Gastrocnemius medialis (tissue), 4 donors: Measurements from ENCODE around the gene NUP188. TPM values are rescaled to one million over a fixed set of nuclear protein-coding genes. Genes with fewer than 3 reads are reported as not detected.

Source experiments
- ATAC-seq, 2 donors: fragments of 150-250 bp; one replicate each; pipeline ENCODE4 v1.9.1; 2016
- DNase-seq, 2 donors: peaks; one replicate each; pipeline ENCODE4 v3.0.0-alpha.2; 2019
- H3K27ac ChIP-seq, 4 donors: fragments of 200-600 bp; sonication (generic); 1 replicate in 1 of 4; 2 replicates in 3 of 4; pipeline ENCODE4 v1.5.1; 2016 to 2018; ENCODE audit warnings: mild to moderate bottlenecking in 2 of 4, moderate library complexity in 1 of 4
- H3K27me3 ChIP-seq, 3 donors: fragments of 200-600 bp; sonication (generic) in 2 of 3; 1 replicate in 1 of 3; 2 replicates in 2 of 3; pipeline versions ENCODE4 v1.5.1 to v1.6.0; 2016 to 2019; ENCODE audit warnings: mild to moderate bottlenecking in 1 of 3, moderate library complexity in 1 of 3
- H3K36me3 ChIP-seq, 2 donors: fragments of 200-600 bp; sonication (generic) in 1 of 2; one replicate each; pipeline ENCODE4 v1.5.1; 2017 to 2018
- H3K4me1 ChIP-seq, 2 donors: fragments of 200-600 bp; sonication (generic) in 1 of 2; one replicate each; pipeline ENCODE4 v1.5.1; 2016 to 2017; ENCODE audit warnings: mild to moderate bottlenecking in 2 of 2
- H3K4me3 ChIP-seq, 4 donors: fragments of 200-600 bp; sonication (generic) in 3 of 4; 1 replicate in 1 of 4; 2 replicates in 3 of 4; pipeline ENCODE4 v1.5.1; 2016 to 2019; ENCODE audit warnings: mild to moderate bottlenecking in 2 of 4
- H3K9me3 ChIP-seq, 3 donors: fragments of 200-600 bp; sonication (generic) in 2 of 3; 1 replicate in 1 of 3; 2 replicates in 2 of 3; pipeline ENCODE4 v1.5.1; 2016 to 2019
- CTCF ChIP-seq, 5 experiments: fragments of 450-650 bp in 3 of 5; fragments of 200-600 bp in 2 of 5; sonication (generic) in 2 of 5; IDR thresholded peaks in 4 of 5; conservative IDR thresholded peaks in 1 of 5; 1 replicate in 4 of 5; 2 replicates in 1 of 5; pipeline ENCODE4 v1.5.1; 2016 to 2019; ENCODE audit warnings: antibody characterized with exemption in 5 of 5, mild to moderate bottlenecking in 3 of 5, moderate library complexity in 3 of 5
- POLR2A ChIP-seq, 2 donors: fragments of 450-650 bp; IDR thresholded peaks; one replicate each; pipeline ENCODE4 v1.6.1; 2017; ENCODE audit warnings: antibody characterized with exemption in 2 of 2, mild to moderate bottlenecking in 2 of 2, moderate library complexity in 2 of 2
- in situ Hi-C, 4 donors: fragments of 200-750 bp; cut with MboI; loops; one replicate each; pipeline versions ENCODE4 v1.15.0 to v1.8.0; 2017; ENCODE audit warnings: low sequenced_read_pairs in 4 of 4
- intact Hi-C: fragments of 100-400 bp; cut with DNase I; formaldehyde crosslinking; loops from one replicate; pipeline ENCODE4 v1.15.1; 2023; ENCODE audit warnings: low total_unique reads
- total RNA-seq, 4 donors: library from RNA; depleted of rRNA; stranded (reverse); fragments of >200 nt; gene quantifications; one replicate each; pipeline versions ENCODE4 v1.1.0 to v1.2.3, GENCODE V29; 2016

Gene NUP188
- total RNA-seq, 4 donors from 2014 or later = 24.7 to 59.7 (median 30.3) TPM

DNA sequence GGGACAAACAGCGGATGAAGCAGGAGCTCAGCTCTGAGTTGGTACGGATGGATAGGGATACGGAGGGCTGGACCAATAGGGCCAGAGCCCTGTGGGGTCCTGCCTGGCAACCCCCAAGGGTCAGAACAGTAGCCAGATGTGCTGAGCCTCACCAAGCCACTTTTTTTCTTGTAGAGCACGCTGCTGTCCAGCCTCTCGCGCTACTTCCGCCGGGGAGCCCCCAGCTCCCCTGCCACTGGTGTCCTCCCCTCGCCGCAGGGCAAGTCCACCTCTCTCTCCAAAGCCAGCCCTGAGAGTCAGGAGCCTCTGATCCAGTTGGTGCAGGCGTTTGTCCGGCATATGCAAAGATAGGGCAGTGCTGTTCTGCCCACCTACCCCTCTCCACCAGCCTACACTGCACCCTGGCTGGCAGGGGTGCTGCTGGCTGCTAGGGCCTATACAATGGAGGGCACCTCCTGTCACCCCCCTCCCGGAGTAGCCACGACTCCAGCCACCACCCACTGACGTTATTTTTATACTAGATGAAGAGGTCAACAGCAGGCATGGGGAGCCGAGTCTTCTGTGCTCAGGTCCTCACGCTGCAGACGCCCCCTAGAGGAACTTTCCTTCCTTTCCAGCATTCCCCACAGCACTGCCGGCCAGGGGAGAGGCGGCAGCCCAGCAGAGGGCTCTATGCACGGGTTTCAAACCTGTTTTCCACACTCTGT lies 59.0 kb downstream of the NUP188 start:
- peak; percentile 92 to 95 for ATAC-seq
- peaks cover 15 to 28% of the 10 kb centered on the region in 2 donors for H3K4me1 ChIP-seq
- in situ Hi-C loops (no loop called here), intact Hi-C loops (loop anchor here (2.0 kb wide), 1 partner anchor 16 kb away; no protein-coding TSS in a partner anchor)
- DNase-seq = peak; percentile 65 to 77
- H3K27ac ChIP-seq = peak overlapping the region; percentile 61 to 71 (median 66)
- H3K36me3 ChIP-seq = peaks cover 0 to 64% of the 10 kb centered on the region in 2 donors
- no peak for TF ChIP-seq POLR2A (IDR thresholded peaks at IDR 0.05)
- peak; percentile 66 to 92 (median 74) for TF ChIP-seq CTCF (IDR thresholded peaks at IDR 0.05 in 4 of 5, conservative IDR thresholded peaks at IDR 0.05 in 1 of 5)
- no peaks in the 10 kb centered on the region for H3K27me3 ChIP-seq
- no peak overlapping the region for H3K4me3 ChIP-seq
- no peaks in the 10 kb centered on the region for H3K9me3 ChIP-seq

DNA sequence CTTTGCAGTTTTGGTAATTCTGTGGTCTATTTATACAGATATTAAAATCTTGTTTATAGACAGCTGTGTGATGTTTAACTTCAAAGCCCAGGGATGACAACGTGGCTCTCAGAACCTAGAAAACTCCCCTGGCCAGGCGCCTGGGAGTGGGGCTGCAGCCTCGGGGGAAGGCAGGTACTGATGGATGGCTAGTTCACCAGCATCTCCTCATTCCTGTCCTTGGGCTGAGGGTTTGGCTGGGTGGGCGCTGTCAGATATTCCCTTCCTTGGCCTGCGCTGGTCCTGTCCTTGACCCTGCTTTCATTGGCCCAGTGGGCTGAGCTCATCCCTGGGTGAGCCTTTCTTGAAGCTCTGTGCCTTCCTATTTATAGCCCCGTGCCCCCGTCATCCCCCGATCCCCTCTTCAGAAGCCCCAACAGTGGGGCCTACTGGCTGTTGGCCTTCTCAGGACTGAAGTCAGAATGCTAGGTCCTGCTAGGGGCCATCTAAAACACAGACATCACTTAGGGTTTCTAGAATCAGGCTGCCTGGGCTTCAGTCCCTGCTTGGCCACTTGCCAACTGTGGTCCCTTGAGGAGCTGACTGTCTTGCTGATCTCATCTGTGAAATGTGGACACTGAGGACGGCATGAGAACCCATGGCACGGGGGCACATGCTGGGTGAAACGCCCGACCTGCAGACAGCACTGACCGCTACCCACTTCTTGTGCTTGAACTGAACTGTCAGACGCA lies 59.7 kb downstream of the NUP188 start:
- peak overlapping the region; percentile 61 to 71 (median 66) for H3K27ac ChIP-seq
- ATAC-seq (peak in 1 of 2 donors; percentile 12), DNase-seq (peak in 1 of 2 donors; percentile 50)
- in situ Hi-C loops (no loop called here), intact Hi-C loops (loop anchor here (2.0 kb wide), 1 partner anchor 16 kb away; no protein-coding TSS in a partner anchor)
- H3K4me3 ChIP-seq = no peak overlapping the region
- H3K4me1 ChIP-seq = peaks cover 15 to 28% of the 10 kb centered on the region in 2 donors
- H3K36me3 ChIP-seq = peaks cover 0 to 64% of the 10 kb centered on the region in 2 donors
- no peaks in the 10 kb centered on the region for H3K9me3 ChIP-seq
- TF ChIP-seq POLR2A (IDR thresholded peaks at IDR 0.05) (no peak), CTCF (IDR thresholded peaks at IDR 0.05 in 4 of 5, conservative IDR thresholded peaks at IDR 0.05 in 1 of 5) (peak in 3 of 5 experiments; percentile 1 to 20 (median 8))
- no peaks in the 10 kb centered on the region for H3K27me3 ChIP-seq

GRCh38 chr9:129007766-129008468 lies 60.4 kb downstream of the NUP188 start:
- TF ChIP-seq POLR2A (IDR thresholded peaks at IDR 0.05) (no peak), CTCF (IDR thresholded peaks at IDR 0.05 in 4 of 5, conservative IDR thresholded peaks at IDR 0.05 in 1 of 5) (no peak)
- intact Hi-C loops = loop anchor here (2.0 kb wide), 1 partner anchor 15 kb away; no protein-coding TSS in a partner anchor
- no peak for DNase-seq
- in situ Hi-C loops = no loop called here
- H3K27me3 ChIP-seq = no peaks in the 10 kb centered on the region
- H3K9me3 ChIP-seq = no peaks in the 10 kb centered on the region
- H3K4me1 ChIP-seq = peaks cover 15 to 28% of the 10 kb centered on the region in 2 donors
- H3K27ac ChIP-seq = peak overlapping the region; percentile 61 to 71 (median 66)
- no peak overlapping the region for H3K4me3 ChIP-seq
- ATAC-seq = no peak
- H3K36me3 ChIP-seq = peaks cover 0 to 63% of the 10 kb centered on the region in 2 donors

DNA sequence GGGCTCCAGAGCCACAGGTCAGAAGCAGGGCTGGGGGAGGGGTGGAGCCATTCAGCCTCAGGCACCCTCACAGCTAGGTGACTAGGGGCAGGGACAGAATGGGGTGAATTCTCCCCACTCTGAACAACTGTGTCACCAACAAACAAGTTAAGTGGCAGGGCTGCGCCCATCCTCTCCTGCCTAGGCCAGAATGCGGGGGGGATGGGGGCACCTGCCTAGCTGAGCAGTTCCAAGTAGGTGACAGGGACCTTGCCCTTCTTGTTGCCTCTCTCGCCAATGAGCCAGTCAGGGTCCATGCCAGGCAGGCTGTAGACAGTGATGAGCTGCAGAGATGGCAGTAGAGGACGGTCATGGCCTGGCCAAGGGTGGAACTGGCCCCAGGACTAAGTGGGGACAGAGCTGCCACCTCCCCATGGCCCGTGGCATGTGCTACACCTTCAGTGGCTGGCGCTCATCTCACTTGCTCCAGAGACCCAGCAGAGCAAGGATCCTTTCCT lies 61.0 kb downstream of the NUP188 start:
- Histone ChIP-seq H3K4me3 (no peak overlapping the region), H3K4me1 (peaks cover 17 to 28% of the 10 kb centered on the region in 2 donors), H3K27ac (peak overlapping the region in 2 of 4 donors; percentile 29 to 66), H3K27me3 (no peaks in the 10 kb centered on the region), H3K9me3 (no peaks in the 10 kb centered on the region), H3K36me3 (peaks cover 0 to 61% of the 10 kb centered on the region in 2 donors)
- intact Hi-C loops = no loop called here
- in situ Hi-C loops = no loop called here
- DNase-seq (no peak), ATAC-seq (no peak)
- TF ChIP-seq CTCF (IDR thresholded peaks at IDR 0.05 in 4 of 5, conservative IDR thresholded peaks at IDR 0.05 in 1 of 5) (no peak), POLR2A (IDR thresholded peaks at IDR 0.05) (no peak)
